ENCODE measurements around the gene FOXB1.

FOXB1 gene

DNA sequence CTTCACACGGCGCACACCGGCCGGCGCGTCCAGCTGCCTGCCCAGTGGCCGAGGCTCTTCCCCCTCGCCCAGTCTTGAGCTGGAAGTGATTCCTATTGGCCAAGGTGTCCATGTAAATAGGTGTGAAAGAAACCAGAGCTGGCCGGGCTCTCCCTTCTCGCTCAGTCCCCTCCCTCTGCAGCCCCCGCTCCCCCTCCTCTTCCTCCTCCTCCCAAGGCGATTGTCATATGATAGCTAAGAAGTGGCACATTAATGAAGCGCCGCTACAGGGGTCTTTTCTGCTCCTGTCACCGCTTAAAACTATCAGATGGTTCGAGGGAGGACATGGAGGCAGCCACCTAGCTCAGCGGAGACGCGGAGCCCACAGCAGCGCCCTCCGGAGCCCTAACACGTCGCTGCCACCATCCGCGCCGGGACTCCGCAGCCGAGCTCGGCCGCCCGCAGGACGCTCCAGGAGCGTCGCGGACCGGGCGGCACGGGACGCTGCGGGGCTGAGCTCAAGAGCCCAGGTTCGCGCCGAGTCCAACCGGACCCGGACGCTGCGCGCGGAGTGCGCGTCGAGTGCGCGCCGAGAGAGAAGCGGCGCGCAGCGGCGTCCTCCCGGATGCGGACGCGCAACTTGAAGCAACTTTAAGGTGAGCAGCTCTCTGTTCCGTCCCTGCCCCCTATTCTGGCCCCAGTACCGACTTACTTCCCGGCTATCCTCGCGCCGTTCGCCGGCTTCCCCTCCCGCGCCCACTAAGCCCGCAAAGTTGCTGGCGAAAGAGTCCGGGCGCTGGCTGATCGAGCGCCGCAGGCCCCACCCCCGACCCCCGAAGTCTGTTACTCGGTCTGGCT, at the start of gene FOXB1:
TSS of gene FOXB1 (plus strand) at position 303 of the 837 bp plus-strand sequence. CDS start 653 bp downstream, outside the sequence.
- no peak for DNase-seq (ENCODE audit: low spot score)

DNA sequence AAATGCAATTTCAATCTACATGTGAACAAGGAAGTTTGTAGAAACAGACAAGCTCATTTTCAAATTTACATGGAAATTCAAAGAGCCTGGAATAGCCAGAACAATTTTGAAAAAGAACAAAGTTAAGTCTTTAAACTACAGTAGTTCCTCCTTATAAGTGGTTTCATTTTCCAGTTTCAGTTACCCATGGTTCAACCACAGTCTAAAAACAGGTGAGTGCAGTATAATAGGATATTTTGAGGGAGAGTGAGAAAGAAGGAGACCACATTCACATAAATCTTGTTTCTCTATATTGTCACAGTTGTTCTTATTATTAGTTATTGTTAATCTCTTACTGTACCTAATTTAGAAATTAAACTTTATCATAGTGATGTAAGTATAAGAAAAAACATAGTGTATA, 45.8 kb upstream of the FOXB1 start:
- no peak for DNase-seq (ENCODE audit: low spot score)

DNA sequence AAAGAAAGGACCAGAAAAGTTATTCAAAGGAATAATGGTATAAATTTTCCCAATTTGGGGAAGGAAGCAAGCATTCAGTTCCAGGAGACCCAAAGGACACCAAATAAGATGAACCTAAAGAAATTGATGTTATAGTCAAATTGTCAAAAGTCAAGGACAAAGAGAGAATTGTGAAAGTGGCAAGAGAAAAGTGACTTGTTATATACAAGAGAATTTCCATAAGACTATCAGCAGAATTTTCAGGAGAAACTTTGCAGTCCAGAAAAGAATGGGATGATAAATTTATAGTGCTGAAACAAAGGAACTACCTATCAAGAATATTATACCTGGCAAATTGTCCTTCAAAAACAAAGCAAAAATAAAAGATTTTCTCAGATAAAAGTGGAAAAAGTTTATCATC, 43.8 kb upstream of the FOXB1 start:
- no peak for DNase-seq (ENCODE audit: low spot score)

DNA sequence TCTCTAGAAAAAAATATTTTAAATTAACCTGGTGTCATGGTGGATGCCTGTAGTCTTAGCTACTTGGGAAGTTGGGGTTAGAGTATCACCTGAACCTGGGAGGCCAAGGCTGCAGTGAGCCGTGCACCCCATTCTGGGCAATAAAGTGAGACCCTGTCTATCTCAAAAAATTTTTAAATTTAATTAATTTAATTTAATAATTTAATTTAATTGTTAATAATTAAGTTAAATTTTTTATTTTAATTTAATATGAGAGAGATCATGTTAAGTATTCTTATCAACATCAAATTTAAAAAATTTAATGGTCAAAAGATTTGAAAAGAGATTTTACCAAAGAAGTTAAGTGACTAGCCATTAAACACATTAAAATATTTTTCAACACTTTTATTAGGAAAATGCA, 40.8 kb upstream of the FOXB1 start:
- DNase-seq (ENCODE audit: low spot score), result no peak

DNA sequence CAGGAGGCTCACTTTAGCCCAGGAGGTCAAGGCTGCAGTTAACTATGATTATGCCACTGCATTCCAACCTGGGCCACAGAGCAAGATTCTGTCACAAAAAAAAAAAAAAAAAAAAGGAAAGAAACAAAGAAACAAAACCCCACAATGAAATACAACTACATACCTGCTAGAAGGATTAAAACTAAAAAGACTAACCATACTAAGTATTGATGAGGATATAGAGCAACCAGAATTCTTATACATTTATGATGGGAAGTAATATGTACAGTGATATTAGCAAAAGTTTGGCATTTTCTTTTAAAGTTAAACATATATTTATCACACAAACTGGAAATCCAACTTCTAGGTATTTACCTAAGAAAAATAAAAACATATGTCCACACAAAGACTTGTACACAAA, 40.2 kb upstream of the FOXB1 start:
- no peak for DNase-seq (ENCODE audit: low spot score)

DNA sequence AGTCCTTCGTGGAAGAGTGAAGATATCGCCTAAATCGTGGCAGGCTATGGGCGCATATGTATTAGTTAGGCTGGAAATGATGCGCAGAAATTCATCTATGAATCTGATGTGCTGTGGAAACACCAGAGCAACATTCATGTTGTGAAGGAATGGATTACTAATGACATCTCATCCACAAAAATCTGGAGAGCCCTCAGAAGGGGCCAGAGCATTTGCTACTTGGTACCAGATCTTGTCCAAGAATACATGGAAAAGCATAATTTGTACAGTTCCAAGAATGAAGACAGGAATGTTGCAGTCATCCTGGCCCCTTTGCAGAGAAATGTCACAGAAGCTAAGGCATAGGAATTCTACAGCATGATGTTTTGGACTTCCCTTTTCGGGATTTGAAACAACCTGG, 38.4 kb upstream of the FOXB1 start:
- DNase-seq (ENCODE audit: low spot score), result no peak

DNA sequence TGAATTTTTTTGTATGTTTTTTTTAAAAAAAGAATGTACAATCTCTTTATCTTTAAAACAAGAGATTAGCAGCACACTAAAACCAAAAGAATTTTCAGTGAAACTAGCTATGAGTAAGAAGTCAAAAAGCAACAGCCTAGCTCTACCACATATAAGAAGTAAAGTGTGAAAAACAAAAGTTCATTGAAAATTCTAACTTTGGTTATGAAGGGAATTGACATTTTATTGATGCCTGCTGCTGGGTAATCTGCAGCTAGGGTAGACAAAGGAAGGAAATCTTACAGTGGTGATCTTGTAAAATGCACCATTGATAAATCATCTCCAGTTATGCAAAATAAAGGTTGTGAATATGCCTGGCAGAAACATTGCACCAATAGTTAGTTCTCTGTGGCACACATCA, 37.8 kb upstream of the FOXB1 start:
- no peak for DNase-seq (ENCODE audit: low spot score)

DNA sequence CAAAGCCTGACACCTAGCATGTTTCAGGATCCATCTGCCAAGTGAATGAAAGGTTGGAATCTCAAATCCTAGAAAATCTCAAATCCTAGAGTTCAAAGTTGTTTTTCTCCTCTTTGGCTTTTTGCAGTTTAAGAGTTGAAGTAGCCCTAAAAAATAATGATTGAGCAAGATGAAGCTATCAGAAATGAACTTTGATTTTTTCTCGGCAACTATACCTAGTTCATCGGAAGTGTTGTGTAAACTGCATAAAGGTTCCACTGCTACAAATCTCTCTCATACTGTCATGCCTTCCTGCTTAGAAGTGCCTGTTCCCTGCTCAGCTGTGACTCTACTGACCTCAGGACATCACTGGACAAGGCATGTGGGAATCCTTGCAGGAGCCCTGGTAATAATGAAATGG, 35.8 kb upstream of the FOXB1 start:
- no peak for DNase-seq (ENCODE audit: low spot score)

DNA sequence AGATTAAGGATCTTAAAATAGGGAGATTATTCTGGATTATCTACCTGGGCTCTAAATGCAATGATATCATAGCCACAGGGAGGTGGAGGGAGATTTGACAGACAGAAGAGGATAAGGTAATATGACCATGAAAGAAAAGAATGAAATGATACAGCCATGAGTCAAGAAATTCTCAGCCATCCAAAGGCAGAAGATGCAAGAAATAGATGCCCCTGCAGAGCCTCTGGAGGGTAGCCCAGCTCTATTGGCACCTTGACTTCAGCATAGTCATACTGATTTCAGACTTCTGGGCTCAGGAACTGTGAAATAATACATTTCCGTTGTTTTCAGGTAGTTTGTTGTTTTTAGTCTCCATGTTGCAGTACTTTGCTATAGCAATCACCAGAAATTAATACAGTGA, 31.9 kb upstream of the FOXB1 start:
- no peak for DNase-seq (ENCODE audit: low spot score)

DNA sequence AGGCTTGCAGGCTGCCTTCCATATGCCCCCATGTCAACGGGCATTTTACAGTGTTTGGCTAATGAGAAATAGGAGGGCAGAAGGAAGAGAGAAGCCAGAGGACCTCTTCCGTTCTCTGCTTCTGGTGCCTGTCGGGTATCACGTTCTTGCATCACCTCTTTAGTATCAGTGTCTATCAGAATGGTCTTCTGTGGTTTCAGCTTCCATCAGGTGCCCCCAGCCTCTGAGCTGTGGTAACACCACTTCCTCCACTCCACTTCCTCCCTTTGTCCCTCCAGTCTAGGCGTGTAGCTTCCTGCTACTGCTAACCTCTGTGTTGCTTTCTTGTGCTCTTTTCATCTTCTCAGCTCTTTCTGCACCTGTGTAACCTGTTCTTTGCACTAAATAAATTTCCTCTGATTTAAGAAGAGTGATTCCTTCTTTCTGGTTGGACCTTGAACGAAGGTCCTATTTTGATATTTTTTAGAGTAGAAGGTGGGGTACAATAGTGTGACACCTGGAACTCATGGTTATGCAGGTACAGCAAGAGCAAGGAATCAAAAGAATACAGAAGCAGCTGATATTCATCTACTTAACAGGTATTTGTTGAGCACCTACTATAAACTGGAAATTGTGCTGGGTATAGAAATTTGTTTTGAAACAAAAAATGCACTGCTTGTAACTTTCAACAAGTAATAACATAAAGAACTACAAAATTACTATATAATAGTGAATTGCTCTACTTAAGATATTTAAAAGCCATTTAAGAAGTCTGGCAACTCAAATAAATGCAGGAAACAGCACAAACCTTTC, 27.4 kb upstream of the FOXB1 start:
- no peak for DNase-seq (ENCODE audit: low spot score)

DNA sequence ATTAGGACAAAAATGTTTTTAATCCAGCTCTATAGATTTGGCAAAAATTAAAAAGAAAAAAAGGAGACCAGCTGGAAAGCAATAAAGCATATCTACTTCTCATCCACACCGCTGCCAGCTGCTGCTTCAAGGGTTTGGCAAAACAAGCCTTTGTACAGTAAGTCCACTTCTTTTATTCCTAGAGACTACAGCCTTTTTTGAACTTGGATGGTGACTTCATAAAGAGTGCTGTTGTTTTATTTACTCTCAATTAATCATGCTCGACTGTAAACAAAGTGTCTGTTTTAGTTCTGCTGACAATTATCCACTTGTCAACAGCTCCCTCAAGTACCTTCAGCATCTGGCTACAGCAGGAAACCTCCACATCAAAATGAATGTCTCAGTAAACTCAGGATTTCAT, 12.3 kb upstream of the FOXB1 start:
- no peak for DNase-seq (ENCODE audit: low spot score)

DNA sequence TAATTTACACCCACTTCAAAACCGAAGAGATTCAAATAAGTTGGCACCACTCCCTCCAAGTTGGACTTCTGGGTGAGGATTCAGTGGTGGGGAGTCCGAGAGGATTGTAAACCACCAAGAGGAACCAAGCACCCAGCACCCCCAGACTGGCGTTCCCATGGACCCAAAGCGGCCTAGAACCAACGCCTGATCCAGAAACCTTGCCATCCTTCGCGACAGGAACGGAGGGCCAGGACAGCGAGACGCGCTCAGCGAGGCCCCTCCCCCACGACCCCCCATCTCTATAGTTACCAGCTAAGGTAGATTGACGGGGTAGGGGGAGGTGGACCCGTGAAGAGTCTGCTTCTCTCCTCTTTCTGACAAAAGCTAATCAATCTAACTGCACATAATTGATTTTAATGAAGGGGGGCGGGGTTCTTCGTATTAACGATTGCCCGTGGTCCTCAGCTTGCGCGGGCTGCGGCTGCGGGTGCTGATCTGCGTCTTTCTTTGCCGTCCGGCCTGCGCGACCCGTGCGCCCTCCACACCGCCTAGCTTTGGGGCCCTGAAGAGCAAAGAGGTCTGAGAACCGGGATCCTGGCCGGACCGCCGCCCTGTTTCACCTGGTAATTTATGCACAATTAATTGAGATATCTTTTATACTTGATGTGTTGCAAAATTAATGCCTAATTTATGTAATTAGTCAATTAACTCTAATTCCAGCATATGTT, 10.9 kb upstream of the FOXB1 start:
- no peak for DNase-seq (ENCODE audit: low spot score)

DNA sequence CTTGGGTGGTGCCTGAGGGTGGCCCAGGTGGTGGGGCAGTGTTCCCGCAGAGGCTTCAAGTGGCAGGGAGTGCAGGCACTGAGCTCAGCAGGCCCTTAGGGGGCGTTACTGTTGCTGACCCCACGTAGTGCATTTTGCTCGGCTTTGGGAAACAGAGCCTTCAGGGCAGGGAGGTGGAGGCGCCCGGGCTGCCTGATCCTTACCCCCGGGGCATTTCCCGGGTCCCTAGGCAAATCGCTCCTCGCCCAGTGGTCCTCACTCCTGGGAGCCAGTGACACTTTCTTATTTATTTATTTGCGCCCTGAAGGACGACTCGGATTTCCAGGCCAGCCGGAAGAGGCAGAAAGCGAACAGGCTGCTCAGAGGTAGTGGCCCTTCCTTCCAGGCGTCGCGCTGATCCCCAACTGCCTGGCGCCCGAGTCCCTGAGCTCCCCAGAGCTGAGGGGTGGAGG, 10.1 kb upstream of the FOXB1 start:
- no peak for DNase-seq (ENCODE audit: low spot score)

DNA sequence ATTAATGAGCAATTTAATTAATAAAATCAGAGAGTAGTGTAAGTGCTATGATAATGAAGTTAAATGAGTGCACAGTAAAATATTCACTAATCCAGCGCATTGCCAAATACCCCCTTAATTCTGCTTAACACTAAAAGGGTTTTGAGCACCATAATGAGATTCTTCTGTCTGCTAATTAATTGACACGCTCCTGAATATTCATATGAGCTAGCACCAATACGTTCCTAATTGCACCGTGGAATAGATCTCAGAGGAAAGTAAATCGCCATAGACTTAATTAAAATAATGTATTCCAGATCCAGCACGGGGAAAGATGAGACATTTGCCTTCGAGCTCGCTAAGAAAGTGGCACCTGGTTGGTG, 9.6 kb upstream of the FOXB1 start:
- DNase-seq (ENCODE audit: low spot score), result no peak

DNA sequence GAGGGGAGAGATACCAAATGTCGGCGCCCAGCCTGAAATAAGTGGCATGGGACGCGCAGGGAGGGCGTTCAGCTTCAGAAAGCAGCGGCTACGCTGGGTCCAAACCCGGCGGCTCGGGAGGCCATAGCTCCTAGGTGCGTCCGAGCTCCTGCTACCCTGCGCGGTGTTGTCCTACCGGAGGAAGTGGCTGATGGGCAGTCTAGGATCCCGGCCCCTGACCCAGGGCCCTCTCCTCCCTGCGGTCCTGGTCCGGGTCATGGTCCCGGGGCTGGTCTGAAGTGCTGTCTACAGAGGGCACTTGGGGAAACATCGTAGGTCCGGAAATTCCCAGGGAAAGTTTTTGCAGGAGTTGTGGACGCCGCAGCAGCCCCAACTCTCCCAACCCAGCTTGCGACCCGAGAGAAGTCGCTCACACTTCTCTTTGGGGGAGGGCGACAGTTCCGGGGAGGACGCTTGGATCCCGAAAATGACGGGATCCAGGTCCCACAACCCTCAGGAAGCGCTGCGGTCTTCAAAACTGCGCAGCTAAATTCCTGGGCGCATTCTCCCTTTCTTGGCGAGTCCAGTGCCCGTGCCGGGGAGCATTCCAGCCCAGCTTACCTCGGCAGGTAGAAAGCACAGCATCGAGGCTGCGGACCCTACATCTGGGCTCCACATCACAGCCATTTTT, 9.1 kb upstream of the FOXB1 start:
- DNase-seq (ENCODE audit: low spot score), result no peak

DNA sequence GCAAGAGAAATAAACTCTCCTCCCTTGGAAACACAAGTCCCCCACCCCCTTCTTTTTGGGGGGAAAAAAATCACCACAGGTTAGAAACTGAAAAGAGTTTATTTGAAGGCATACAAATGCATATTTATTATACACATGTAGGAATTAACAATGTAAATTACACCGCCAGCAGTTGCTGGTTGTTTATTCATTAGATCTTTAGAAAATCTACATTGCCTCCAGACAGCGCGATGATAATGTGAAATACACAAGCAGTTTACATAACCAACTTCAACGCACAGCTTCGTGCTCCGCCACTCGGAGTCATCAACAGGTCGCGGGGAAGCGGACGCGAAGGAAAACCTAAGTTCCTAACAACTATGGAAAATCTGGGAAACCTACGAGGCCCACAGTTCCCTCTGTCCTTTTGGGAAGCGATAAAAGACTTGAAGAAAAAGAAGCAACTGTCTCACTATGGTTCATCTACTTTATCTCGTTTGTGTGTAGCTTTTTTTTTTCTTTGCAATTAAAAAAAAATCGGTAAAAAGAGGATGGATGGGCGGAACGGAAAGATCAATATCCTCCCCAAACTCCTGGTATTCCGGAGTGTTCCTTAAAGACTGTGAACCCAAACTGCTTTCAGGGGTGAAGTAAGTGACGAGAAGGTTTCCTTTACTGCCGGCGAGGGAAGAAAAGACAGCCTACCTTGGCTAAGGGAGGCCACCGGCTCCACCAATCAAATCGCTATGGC, 8.4 kb upstream of the FOXB1 start:
- DNase-seq (ENCODE audit: low spot score), result no peak

DNA sequence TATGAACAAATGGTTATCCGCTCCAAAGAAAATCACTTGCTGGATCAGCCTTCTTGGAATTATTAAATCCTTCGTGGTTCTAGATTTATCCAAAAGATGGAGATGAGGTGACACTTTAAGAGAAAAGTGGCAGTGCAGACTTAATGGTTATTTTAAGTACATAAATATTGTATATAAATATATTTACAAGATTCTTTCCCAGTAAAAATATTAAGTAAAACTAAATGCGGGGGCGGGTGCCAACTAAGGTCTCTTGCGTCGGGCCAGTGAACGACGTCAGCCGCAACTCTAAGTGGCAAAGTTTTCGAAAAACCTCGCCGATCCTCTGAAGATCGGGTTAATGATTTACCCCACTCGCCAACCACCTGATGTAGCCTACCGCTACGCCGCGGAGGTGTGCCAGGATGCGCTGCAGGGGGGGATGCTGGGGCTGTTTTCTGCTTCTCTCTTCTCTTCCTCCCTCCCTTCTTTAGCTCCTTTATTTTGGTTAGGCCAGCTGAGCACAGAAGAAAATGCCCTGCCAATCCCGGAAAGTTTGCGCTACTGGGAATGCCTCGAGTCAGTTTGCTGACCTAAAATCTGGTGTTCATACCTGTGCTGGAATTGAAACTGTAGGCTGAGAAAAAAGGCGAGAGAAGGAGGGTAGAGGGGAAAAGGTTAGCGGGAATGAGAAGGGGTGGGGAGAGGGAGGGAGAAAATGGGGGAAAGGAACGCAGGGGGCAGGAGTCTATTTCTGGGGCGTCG, 7.6 kb upstream of the FOXB1 start:
- peak; percentile 70 for DNase-seq (ENCODE audit: low spot score)

DNA sequence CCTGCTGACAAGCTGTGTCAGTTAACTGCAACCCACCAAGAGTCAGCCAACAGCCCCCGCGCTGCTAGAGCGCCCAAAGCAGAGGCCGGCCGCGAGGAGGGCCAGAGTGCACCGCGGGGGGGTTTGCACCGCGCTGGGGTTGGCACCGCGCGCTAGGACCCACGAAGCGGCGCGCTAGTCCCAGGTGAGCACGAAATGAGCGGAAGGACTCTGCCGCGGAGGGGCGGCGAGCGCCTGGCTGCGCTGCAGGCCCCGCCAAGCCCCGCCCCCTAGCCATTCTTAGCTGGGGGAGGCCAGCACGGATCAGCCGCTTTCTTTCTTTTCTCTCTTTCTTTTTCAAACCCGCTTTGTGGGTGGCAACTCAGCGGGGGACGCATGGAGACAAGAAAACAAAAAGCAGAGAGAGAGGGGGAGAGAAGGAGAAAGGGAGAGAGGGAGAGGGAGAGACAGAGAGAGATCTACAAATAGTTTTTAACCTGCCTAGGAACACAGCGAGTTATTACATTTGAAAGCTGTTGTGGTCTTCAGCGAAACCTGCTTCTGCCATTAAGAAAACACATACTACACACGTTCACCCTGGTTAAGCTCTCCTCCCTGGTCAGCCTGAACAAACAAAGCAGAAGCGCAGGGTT, 6.9 kb upstream of the FOXB1 start:
- no peak for DNase-seq (ENCODE audit: low spot score)

DNA sequence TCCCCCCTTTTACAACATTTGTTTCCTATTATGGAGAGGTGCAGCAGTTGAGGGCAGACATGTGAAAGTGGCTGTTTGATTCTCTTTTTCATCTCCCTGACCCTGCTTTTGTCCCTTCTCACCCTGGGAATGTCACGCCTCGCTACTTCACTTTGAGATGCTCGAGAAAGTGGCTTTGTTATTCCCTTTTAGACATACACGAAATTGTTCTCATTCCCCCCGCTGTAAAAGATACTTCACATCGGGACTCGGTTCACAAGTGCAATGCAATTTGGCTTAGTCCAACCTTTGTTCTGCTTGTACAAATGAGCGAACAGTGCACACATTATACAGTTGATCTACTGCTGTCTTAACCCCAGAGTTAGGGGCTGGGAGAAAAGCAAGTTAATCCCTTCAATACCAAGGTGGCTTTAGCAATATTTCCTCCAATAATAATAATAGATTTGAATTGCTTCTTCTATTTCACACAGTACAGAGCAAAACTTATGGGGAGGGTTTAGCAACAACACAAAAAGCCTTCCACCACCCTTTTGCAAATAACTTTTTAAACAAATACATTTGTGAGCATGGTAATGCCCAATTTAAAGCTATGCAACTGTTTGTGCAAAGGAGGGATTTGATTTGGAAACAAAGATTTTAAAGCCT, 5.7 kb upstream of the FOXB1 start:
- DNase-seq (ENCODE audit: low spot score), result no peak

Measured in LoVo (cell line).